GM12874 (cell line): Measurements from ENCODE around the gene BRD3OS.

Experiments
- CTCF ChIP-seq: IDR thresholded peaks from 2 replicates; pipeline ENCODE4 v1.5.1; 2011; ENCODE audit warnings: low read depth, mild to moderate bottlenecking, control low read depth, low read length, moderate library complexity; ENCODE audit not compliant: insufficient read depth

Gene BRD3OS

GRCh38 chr9:134040176-134040565 lies 14.9 kb downstream of the BRD3OS start:
- TF ChIP-seq CTCF = no peak

GRCh38 chr9:134040781-134041648 lies 15.7 kb downstream of the BRD3OS start:
- no peak for TF ChIP-seq CTCF

GRCh38 chr9:134041649-134041962 lies 16.3 kb downstream of the BRD3OS start:
- no peak for TF ChIP-seq CTCF

GRCh38 chr9:134043531-134043988 lies 18.3 kb downstream of the BRD3OS start:
- no peak for TF ChIP-seq CTCF

- no peak for TF ChIP-seq CTCF
Observed at GRCh38 chr9:134044944-134045343, 19.7 kb downstream of the BRD3OS start.

GRCh38 chr9:134045841-134046544 lies 20.7 kb downstream of the BRD3OS start:
- no peak for TF ChIP-seq CTCF

- no peak for TF ChIP-seq CTCF
Observed at GRCh38 chr9:134046894-134047681, 21.8 kb downstream of the BRD3OS start.
